GM15510 (cell line): ENCODE results near the gene HMCN2.

Source experiments
- POLR2A ChIP-seq: IDR thresholded peaks from 3 replicates; pipeline ENCODE4 v1.6.1; 2011; ENCODE audit warnings: borderline replicate concordance; ENCODE audit not compliant: insufficient read length; ENCODE audit errors: extremely low read depth

The HMCN2 gene

DNA sequence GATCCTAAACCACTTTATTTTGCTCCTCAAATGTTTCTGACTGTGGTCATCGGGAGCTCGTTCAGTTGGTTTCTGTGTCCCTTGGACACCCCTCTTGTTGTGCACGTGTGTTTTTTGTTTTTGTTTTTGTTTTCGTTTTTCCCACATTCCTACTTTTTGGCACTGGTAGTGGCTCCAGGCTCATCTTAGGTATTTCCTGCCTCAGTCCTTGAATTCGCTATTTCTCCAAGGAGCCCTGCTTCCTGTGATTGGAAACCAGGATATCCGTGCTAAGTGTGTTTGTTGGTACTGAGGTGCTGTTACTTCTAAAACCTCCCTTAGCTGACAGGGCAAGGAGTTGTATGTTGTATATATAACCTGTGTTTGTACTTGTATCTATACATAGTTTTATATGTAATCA is 5.9 kb downstream of the HMCN2 start:
- TF ChIP-seq POLR2A = no peak

GRCh38 chr9:130275156-130275555 is 9.6 kb downstream of the HMCN2 start:
- TF ChIP-seq POLR2A = no peak

- no peak for TF ChIP-seq POLR2A
Measured at GRCh38 chr9:130276121-130276520, 10.6 kb downstream of the HMCN2 start.

DNA sequence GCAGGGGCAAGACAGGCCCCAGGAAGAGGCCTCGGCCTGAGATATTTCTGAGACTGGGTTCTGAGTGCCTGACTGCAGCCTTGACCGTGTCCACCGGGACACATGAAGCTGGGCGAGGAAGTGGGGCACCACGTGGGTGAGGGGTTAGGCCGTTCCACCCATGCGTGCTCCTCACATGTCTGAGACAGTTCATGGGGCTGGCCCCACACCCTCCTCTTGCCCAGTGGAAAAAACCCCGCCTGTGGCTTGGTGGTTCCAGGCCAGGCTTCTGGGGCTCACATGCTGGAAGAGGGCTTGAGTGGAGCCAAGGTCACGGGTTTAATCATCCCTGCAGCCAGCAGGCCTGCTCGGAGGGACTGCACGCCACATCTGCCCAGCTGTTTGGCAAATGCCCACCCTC is 11.4 kb downstream of the HMCN2 start:
- no peak for TF ChIP-seq POLR2A

DNA sequence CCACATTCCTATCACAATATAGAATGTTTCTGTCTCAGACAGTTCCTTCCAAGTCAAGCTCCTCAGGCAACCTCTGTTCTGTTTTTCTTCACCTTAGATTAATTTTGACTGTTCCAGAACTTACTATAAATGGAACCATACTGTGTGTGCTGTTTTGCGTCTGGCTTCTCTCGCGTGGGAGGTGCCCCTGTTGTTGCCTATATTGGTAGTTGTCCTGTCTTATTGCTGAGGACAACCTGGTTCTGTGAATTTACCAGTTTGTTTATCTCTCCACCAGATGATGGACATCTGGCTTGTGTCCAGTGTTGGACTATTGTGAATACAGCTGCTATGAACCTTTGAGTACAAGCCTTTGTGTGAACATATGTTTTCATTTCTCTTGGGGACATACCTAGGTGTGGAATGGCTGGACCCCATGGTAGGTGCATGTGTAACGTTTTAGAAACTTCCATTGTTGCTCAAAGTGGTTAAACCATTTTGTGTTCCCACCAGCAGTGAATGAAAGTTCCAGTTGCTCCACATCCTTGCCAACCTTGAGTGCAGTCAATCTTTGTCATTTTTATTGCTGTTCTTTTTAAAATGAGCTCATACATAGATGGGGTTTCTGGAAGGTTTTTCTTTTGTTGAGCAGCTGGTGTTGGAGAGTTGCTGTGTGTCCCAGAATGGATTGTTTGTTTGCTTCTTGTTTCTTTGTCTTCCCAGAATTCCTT is 18.1 kb downstream of the HMCN2 start:
- TF ChIP-seq POLR2A = no peak

DNA sequence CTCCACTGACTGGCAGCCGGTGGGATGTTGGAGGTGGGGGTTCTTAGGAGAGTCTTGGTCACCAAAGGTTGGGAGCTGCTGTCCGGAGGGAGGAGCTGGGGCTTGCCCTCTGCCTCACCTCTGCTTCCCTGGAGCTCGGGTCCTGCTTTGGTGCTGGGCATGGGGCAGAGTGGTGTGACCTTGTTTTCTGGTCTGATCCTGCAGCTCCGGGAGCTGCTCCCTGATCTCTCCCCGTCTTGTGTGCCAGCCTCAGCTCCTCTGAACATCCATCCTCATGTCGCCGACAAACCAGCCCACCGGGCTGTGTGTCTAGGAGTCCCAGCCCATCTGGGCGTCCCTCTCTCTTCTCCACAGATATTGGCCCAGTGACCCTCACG is 18.7 kb downstream of the HMCN2 start:
- no peak for TF ChIP-seq POLR2A

DNA sequence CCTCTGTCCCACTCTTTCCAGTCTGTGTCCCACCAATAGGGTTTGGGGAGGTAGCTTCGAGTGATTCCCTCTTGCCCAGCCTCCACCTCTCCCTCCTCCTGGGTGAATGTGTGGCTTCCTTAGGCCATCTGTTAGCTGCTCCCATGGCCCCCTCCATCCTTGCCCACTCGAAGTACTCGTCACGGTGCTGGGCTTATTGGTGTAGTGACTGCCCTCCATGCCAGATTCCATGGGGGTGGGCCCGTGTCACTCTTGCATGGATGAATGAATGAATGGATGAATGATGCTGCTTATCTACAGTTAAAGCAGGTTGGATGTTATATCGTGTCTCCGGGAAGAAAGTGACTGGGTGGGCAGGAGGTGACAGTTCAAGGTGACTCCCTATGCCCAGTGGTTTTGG is 19.1 kb downstream of the HMCN2 start:
- TF ChIP-seq POLR2A = no peak

- no peak for TF ChIP-seq POLR2A
Measured at GRCh38 chr9:130285271-130285670, 19.7 kb downstream of the HMCN2 start.

GRCh38 chr9:130286072-130286770 is 20.7 kb downstream of the HMCN2 start:
- no peak for TF ChIP-seq POLR2A

DNA sequence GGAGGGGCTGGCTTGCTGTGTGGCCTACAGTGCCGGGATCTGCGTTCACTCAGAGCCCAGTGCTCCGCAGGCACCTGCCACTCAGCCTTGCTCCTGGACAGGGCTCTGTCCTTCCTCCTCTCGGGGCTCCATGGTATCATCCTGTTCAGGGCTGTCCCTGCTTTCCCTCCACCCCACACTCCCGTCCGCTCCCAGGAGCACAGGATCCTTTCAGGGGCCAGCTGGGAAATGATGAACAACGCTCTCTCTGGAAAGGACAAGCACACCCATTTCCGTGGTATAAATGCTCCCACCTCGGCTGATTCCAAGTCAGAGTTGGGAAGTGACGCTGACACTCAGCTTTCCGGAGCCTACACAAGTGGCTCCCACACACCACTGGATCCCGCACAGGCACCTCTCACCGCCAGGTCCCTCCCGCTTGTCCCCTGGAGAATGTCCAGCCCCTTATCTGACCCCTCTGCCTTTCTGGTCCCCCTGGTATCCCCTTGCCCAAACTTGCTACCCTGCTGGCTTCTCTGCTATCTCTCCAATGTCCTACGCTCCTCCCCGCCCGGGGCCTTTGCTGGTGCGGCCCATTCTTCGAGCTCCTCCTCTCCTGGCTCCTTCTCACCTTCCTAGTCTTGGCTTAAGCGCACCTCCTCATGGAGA is 21.3 kb downstream of the HMCN2 start:
- no peak for TF ChIP-seq POLR2A

DNA sequence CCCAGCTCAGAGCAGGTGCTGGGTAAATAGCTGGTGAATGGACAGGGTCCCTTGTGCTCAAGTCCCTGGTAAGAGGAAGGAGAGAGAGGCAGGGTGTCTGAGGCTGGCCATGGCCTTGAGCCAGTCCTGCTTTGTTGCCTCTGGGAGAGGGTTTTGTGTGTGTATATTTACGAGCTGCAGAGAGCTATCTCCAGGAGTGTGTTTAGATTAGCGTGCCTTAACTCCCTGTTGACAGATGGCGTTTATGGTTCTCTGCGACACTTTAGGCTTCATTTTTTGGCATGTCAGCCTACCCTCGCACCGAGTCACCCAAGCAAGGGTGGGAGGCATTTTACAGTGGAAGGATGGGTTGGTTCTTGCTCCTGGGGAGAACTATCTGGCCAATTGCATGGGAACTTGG is 22.2 kb downstream of the HMCN2 start:
- TF ChIP-seq POLR2A = no peak

DNA sequence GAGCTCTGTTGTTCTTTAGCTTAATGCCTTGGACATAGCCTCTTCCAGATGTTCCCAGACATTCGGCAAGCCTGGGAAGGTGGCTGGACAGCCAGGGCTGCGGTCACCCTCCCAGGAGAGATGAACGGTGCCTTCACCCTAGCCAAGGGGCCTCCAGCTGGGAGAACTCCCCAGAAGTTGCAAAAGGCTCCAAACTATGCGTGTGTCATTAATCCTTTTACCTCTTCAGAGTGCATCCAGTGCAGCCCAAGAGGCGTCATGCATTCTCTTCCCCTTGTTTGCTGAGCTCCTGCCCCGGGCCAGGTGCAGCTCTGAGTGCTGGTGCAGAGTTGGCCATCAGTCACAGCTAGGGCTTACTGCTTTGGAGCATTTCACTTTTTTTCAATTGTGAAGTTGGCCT is 22.8 kb downstream of the HMCN2 start:
- TF ChIP-seq POLR2A = no peak

DNA sequence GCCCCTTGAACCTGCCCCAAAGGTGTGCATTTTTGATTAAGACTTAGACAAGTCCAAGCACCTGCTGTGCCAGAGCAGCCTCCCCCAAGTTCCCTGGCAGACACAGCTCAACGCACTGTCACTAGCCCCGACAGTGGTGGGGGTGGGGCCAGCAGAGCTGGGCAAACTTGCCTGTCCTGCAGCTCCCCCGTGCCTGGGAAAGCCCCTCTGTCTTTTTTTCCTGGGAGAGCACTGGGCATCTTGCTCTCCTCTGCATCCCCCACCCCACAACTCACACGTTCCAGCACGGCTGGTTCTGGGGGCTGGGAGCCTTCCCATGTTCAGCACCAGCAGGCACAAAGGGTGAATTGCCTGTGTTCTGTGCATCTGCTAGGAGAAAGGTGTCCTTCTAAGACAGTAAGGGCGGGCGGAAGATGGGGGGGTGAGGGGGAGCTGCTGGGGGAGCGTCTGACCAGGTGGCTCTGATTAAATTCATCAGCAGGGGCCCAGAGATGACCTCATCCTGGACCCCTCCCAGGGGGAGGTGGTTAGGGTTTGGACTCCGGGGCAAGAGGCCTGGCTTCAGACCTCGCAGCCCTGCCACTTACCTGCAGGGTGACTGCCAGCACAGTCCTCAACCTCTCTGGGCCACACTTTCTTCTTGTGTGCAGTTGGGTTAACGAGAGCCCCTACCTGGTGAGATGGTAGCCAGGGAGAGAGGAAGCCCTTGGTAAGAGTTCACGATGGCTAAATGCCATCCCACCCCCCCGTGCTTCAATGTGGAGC is 23.5 kb downstream of the HMCN2 start:
- TF ChIP-seq POLR2A = no peak

GRCh38 chr9:130289711-130290241 is 24.2 kb downstream of the HMCN2 start:
- no peak for TF ChIP-seq POLR2A
